Thymus (tissue), 11 donors: ENCODE results near the gene HOXA7. TPM values are rescaled to one million over a fixed set of nuclear protein-coding genes. Genes with fewer than 3 reads are reported as not detected.

Source experiments
- DNase-seq, 9 donors: peaks; one replicate each; pipeline ENCODE4 v3.0.0-alpha.2; 2013; ENCODE audit warnings: low spot score in 9 of 9, low read depth in 6 of 9, missing footprints in 1 of 9
- H3K27ac ChIP-seq, 2 donors: one replicate each; pipeline ENCODE4 v1.5.1; 2013; ENCODE audit warnings: control low read depth in 1 of 2, low read depth in 1 of 2, low read length in 1 of 2, mild to moderate bottlenecking in 1 of 2, moderate library complexity in 1 of 2
- H3K27me3 ChIP-seq, 2 donors: one replicate each; pipeline ENCODE4 v1.5.1; 2013; ENCODE audit warnings: low read length in 1 of 2; ENCODE audit not compliant: control insufficient read depth in 2 of 2, insufficient read depth in 1 of 2
- H3K36me3 ChIP-seq, 2 donors: one replicate each; pipeline ENCODE4 v1.5.1; 2013; ENCODE audit warnings: low read length in 1 of 2, mild to moderate bottlenecking in 1 of 2, moderate library complexity in 1 of 2; ENCODE audit not compliant: control insufficient read depth in 2 of 2, insufficient read depth in 2 of 2
- H3K4me1 ChIP-seq, 2 donors: one replicate each; pipeline ENCODE4 v1.5.1; 2013; ENCODE audit warnings: low read length in 2 of 2; ENCODE audit not compliant: control insufficient read depth in 2 of 2, insufficient read depth in 2 of 2
- H3K4me3 ChIP-seq, 2 donors: one replicate each; pipeline ENCODE4 v1.5.1; 2013; ENCODE audit warnings: low read length in 2 of 2, control low read depth in 1 of 2, mild to moderate bottlenecking in 1 of 2
- H3K9me3 ChIP-seq, 2 donors: one replicate each; pipeline ENCODE4 v1.5.1; 2013; ENCODE audit warnings: low read length in 1 of 2, mild to moderate bottlenecking in 1 of 2; ENCODE audit not compliant: control insufficient read depth in 2 of 2, insufficient read depth in 1 of 2
- WGBS: extraction: QIAGEN DNeasy Blood & Tissue Kit; methylation state at CpG from one replicate; pipeline ENCODE4 v1.1.7; 2013; 5-methylcytosine and 5-hydroxymethylcytosine counted together
- polyA plus RNA-seq: library from polyadenylated mRNA; stranded (reverse); fragments of 200-250 nt; gene quantifications from one replicate; pipeline ENCODE4 v1.2.3, GENCODE V29; 2013
- total RNA-seq: library from RNA; stranded (reverse); fragments of 120-200 nt; gene quantifications from one replicate; pipeline ENCODE4 v1.2.4, GENCODE V29; 2013
- donor health status: healthy.

HOXA7 gene
- total and polyA plus RNA-seq, 2 donors: 0.41 to 0.57 TPM

DNA sequence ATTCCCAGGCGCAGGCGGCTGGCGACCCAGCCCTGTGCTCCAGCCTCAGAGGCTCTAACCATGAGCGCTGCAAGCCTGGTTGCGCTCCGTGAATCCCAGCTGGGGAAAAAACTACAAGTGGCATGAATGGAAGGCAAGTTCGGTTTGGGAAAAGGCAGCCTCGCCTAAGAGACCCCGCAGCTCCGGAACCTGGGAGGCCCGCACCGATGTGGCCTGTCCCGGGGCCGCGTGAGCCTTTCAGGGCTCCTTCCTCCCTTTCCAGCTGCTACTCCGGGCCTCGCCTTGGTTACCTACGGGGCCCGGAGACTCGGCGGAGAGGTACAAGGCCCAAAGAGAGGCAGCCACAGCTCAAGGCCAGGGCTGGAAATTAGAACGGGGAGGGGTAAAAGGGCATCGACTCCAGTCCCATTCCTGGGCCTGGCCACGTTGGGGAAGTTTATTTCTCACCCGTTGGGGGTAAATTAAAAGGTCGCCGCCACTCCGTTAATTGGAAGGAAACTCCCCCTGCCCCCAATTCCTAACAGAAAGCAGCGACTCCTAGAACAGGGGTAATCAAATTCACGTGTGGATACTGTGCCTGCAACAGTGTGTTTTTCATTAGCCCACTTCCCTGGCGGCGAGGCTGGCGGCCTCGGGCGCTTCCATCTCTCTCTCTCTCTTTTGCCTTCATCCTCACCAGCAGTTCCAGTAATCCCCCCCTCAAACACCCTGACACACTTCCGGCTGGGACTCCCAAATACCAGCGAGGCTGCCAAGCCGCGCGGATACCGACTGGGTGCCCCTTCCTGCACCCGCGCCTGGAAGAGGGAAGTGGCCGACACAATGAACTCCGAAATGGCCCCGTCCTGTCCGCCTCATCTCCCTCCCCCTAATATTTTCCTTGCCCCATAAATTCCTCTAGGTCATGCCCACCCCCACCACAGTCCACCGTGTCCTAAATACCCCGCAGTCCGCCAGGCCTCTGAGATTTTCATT is 10.3 kb upstream of the HOXA7 start:
- Histone ChIP-seq H3K27me3 (peaks cover 48 to 100% of the 10 kb centered on the region in 2 donors), H3K4me3 (peak overlapping the region; percentile 14 to 36), H3K36me3 (peaks cover 0 to 3% of the 10 kb centered on the region in 2 donors), H3K9me3 (peaks cover 0 to 17% of the 10 kb centered on the region in 2 donors), H3K4me1 (peaks cover 35 to 58% of the 10 kb centered on the region in 2 donors), H3K27ac (no peak overlapping the region)
- DNase-seq: no peak
- 5% methylated on average over 50 of the region's 50 CpGs for WGBS

DNA sequence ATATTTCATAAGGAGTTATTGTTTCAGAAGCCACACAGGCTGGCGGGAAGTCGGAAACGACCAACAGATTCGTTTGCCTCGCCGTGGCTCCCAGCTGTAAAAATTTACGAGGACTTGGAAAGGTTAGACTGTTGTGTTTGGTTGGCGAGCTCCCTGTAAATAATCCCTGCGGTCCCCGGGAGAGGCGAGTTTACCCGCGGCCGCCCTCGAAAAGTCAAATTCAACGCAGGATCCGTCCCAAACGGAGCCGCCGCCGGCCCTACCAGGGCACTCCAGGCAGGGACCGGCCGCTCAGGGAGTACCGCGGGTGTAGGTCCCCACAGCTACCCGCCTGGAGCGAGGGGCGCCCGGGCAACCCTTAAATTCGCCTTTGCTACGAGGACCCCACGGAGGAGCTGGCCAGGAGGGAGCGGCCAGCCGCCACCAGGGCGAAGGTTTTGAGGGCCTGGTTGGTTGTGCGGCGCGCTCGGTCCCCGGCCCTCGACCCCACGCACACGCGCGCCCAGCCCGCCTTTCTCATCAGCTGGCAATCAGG is 9.6 kb upstream of the HOXA7 start:
- Histone ChIP-seq H3K36me3 (peaks cover 0 to 3% of the 10 kb centered on the region in 2 donors), H3K9me3 (peaks cover 0 to 17% of the 10 kb centered on the region in 2 donors), H3K27me3 (peaks cover 54 to 100% of the 10 kb centered on the region in 2 donors), H3K27ac (no peak overlapping the region), H3K4me1 (peaks cover 31 to 55% of the 10 kb centered on the region in 2 donors), H3K4me3 (peak overlapping the region; percentile 14 to 36)
- no peak for DNase-seq
- 2% methylated on average over 46 of the region's 46 CpGs for WGBS

DNA sequence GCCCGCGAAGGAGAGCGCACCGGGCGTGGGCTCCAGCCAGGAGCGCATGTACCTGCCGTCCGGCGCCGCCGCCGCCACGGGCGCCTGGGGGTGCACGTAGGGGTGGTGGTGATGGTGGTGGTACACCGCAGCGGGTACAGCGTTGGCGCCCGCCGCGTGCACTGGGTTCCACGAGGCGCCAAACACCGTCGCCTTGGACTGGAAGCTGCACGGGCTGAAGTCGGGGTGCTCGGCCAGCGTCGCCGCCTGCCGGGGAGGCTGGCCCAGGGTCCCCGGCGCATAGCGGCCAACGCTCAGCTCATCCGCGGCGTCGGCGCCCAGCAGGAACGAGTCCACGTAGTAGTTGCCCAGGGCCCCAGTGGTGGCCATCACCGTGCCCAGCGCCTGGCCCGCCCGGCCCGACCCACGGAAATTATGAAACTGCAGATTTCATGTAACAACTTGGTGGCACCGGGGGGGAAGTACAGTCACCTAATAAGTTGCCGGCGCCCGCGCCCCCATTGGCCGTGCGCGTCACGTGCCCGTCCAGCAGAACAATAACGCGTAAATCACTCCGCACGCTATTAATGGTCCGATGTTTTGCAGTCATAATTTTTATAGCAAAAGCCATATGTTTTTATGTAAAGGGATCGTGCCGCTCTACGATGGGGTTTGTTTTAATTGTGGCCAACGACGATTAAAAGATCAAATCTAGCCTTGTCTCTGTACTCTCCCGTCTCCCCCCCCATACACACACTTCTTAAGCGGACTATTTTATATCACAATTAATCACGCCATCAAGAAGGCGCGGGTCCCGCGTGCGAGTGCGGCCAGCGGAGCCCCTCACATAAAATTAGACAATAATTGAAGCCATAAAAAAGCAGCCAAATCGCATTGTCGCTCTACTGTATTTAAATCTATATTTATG is 8.9 kb upstream of the HOXA7 start, which contains the start of gene HOXA9:
TSS of gene HOXA9 (minus strand) at position 449 of the 907 bp plus-strand sequence. CDS start at position 369, 80 bp downstream.
- H3K27ac ChIP-seq: no peak within 1 kb of the TSS
- DNase-seq: no peak

DNA sequence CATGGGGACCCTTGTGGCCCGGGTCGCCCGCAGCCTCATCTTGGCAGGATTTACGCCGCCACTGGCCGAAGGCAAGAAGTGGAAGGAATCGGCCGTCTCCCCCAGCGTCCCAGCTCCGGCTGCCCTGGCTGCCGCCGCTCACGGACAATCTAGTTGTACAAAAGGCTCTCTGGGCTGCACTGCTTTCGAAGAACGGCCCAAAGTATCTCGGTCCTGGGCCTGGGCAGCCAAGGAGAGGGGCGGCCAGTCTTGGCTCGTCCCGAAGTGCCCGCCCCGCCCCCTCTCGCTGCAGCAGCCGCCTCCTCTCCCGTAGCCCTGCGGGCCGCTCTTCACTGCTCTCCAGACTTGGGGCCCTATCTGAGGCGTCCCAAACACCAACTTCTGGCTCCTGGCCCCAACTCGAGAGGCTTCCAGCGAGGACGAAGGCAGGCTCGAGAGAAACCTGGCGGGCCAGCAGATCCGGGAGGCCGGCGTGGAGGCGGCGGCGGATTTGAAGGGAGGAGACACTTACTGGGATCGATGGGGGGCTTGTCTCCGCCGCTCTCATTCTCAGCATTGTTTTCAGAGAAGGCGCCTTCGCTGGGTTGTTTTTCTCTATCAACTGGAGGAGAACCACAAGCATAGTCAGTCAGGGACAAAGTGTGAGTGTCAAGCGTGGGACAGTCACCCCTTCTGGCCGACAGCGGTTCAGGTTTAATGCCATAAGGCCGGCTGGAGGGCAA is 8.1 kb upstream of the HOXA7 start:
- peaks cover 0 to 3% of the 10 kb centered on the region in 2 donors for H3K36me3 ChIP-seq
- H3K27me3 ChIP-seq: peaks cover 68 to 100% of the 10 kb centered on the region in 2 donors
- peaks cover 34 to 62% of the 10 kb centered on the region in 2 donors for H3K4me1 ChIP-seq
- H3K4me3 ChIP-seq: peak overlapping the region; percentile 14 to 36
- H3K9me3 ChIP-seq: peaks cover 0 to 22% of the 10 kb centered on the region in 2 donors
- DNase-seq: no peak
- no peak overlapping the region for H3K27ac ChIP-seq
- 4% methylated on average over 47 of the region's 47 CpGs for WGBS

More for the DNA sequence above, 8.9 kb upstream of the HOXA7 start, which contains the start of gene HOXA9:
- 1% methylated on average over 82 of the region's 82 CpGs for WGBS
- H3K4me1 ChIP-seq: peaks cover 35 to 61% of the 10 kb centered on the region in 2 donors
- H3K36me3 ChIP-seq: peaks cover 0 to 3% of the 10 kb centered on the region in 2 donors
- peaks cover 0 to 17% of the 10 kb centered on the region in 2 donors for H3K9me3 ChIP-seq
- H3K27me3 ChIP-seq: peaks cover 61 to 100% of the 10 kb centered on the region in 2 donors
- H3K4me3 ChIP-seq: peak within 1 kb of the TSS; percentile 14 to 36

DNA sequence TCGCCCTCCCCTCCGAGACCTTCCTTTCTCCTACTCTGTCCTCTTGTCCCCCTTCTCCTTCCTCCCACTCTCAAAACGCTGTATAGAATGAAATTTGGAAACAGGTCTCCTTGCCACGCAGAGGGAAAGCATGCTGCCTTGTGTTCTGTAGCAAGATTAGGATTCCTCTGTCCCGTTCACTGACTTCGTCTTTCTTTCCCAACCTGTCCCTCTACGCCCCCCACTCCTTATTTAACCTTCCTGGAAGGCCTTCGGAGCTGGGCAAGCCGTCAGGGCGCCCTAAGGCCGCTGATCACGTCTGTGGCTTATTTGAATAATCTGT is 7.5 kb upstream of the HOXA7 start:
- Histone ChIP-seq H3K4me3 (no peak overlapping the region), H3K9me3 (peaks cover 0 to 22% of the 10 kb centered on the region in 2 donors), H3K27me3 (peaks cover 73 to 100% of the 10 kb centered on the region in 2 donors), H3K36me3 (peaks cover 0 to 3% of the 10 kb centered on the region in 2 donors), H3K4me1 (peaks cover 34 to 59% of the 10 kb centered on the region in 2 donors), H3K27ac (no peak overlapping the region)
- WGBS: 18% methylated on average over 12 of the region's 12 CpGs
- no peak for DNase-seq

DNA sequence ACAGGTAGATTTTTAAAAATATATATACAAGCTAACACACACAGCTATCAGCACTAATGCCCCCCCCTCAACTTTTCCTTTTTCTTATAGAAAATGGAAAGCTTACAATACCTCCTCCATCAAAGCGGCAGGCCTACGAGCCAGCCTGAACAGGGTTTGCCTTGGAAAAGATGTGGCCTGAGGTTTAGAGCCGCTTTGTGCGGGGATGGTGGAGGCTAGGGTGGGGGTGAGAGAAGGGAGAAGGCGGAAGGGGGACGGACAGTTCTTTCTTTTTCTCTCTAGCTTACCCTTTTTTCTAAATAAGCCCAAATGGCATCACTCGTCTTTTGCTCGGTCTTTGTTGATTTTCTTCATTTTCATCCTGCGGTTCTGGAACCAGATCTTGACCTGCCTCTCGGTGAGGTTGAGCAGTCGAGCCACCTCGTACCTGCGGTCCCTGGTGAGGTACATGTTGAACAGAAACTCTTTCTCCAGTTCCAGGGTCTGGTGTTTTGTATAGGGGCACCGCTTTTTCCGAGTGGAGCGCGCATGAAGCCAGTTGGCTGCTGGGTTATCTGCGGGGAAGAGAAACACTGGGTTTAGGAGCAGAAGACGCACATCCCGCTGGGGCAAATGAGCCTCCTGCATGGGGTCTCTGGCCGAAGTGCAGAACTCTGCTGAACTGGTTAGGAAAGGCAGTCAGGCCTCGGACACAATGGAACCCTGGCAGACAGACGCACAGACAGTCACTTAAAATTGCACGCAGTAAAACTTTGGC is 7.0 kb upstream of the HOXA7 start:
- H3K27ac ChIP-seq: no peak overlapping the region
- peaks cover 34 to 59% of the 10 kb centered on the region in 2 donors for H3K4me1 ChIP-seq
- no peak for DNase-seq
- H3K27me3 ChIP-seq: peaks cover 79 to 100% of the 10 kb centered on the region in 2 donors
- peaks cover under 1 to 24% of the 10 kb centered on the region in 2 donors for H3K9me3 ChIP-seq
- H3K4me3 ChIP-seq: no peak overlapping the region
- 26% methylated on average over 24 of the region's 24 CpGs for WGBS
- peaks cover 0 to 3% of the 10 kb centered on the region in 2 donors for H3K36me3 ChIP-seq

DNA sequence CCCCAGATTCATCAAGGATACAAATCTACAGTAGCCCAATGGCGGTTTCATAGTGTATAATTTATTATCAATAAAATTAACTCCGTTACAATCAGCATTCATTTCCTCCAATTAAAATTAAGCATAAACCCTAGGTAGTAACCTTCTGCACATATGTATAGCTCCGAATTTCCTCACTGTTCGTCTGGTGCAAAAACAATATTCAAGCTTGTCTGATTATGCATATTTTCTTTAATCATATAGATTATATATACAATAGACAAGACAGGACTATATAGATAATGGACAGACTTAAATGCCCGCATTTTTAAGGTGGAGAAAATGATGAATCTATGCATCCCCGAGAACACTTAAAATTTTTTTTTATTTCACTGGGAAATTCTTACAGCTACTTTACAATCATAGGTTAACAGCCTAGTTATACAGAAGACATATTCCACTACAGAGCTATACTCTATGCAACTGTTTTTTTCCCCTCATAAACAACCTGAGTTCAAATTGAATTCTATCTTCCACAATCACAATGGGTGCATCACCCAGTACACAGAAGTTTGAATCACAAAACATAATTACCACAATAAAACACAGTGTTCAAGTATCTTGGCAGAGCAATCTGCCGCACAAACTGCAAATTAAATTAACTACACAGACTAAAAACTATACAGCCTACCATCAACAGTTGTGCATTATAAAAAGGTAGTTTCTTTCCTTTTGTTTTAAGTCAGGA is 6.2 kb upstream of the HOXA7 start:
- WGBS: 61% methylated on average over 7 of the region's 7 CpGs
- H3K27me3 ChIP-seq: peaks cover 86 to 100% of the 10 kb centered on the region in 2 donors
- H3K4me1 ChIP-seq: peaks cover 39 to 57% of the 10 kb centered on the region in 2 donors

More for the DNA sequence above, 6.2 kb upstream of the HOXA7 start:
- no peak overlapping the region for H3K4me3 ChIP-seq
- peaks cover 3 to 26% of the 10 kb centered on the region in 2 donors for H3K9me3 ChIP-seq
- H3K27ac ChIP-seq: no peak overlapping the region
- DNase-seq: no peak
- H3K36me3 ChIP-seq: peaks cover 0 to 3% of the 10 kb centered on the region in 2 donors
